ENCODE data around the gene SETD5.

SETD5 gene

GRCh38 chr3:9388142-9388541 lies 9.3 kb upstream of the SETD5 start:
- CTCF ChIA-PET = no interaction called here
- POLR2A ChIA-PET (ENCODE audit: low non-redundant PET) = no interaction called here

GRCh38 chr3:9388562-9389272 lies 8.7 kb upstream of the SETD5 start:
- TF ChIP-seq, protein P1, sequence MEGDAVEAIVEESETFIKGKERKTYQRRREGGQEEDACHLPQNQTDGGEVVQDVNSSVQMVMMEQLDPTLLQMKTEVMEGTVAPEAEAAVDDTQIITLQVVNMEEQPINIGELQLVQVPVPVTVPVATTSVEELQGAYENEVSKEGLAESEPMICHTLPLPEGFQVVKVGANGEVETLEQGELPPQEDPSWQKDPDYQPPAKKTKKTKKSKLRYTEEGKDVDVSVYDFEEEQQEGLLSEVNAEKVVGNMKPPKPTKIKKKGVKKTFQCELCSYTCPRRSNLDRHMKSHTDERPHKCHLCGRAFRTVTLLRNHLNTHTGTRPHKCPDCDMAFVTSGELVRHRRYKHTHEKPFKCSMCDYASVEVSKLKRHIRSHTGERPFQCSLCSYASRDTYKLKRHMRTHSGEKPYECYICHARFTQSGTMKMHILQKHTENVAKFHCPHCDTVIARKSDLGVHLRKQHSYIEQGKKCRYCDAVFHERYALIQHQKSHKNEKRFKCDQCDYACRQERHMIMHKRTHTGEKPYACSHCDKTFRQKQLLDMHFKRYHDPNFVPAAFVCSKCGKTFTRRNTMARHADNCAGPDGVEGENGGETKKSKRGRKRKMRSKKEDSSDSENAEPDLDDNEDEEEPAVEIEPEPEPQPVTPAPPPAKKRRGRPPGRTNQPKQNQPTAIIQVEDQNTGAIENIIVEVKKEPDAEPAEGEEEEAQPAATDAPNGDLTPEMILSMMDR (conservative IDR thresholded peaks at IDR 0.05; ENCODE audit: low read depth) = no peak
- H3K27ac ChIP-seq = no peak overlapping the region
- CTCF ChIA-PET = no interaction called here
- POLR2A ChIA-PET (ENCODE audit: low non-redundant PET) = no interaction called here
- DNase-seq (ENCODE audit: low spot score) = no peak

More at GRCh38 chr3:9388142-9388541, 9.3 kb upstream of the SETD5 start:
- no peak for DNase-seq (ENCODE audit: low spot score)
- TF ChIP-seq, protein P1 (conservative IDR thresholded peaks at IDR 0.05; ENCODE audit: low read depth) = no peak
- no peak overlapping the region for H3K27ac ChIP-seq

- no peak overlapping the region for H3K27ac ChIP-seq
- CTCF ChIA-PET = no interaction called here
- TF ChIP-seq, protein P1 (conservative IDR thresholded peaks at IDR 0.05; ENCODE audit: low read depth) = no peak
- no peak for DNase-seq (ENCODE audit: low spot score)
- POLR2A ChIA-PET (ENCODE audit: low non-redundant PET) = no interaction called here
These were observed 7.0 kb upstream of the SETD5 start for GRCh38 chr3:9390265-9390888.

DNA sequence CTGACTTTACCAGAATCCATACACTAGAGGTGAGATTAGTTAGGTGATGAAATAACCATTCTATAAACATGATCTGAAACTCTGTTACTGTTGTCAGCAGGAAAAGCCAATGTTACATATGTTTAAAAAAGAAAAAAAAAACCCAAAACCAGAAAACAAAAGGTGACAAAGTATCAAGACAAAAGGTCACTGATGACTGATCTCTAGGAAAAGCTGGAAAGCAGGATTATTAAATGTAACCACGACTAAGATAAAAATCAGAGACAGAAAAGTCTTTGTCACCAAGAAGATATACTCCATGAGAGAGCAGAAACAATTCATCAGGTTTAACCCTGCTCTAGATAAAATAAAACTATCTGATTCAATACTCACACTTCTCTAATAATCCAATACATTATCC lies 5.4 kb upstream of the SETD5 start:
- DNase-seq (ENCODE audit: low spot score) = no peak
- ChIA-PET POLR2A (ENCODE audit: low non-redundant PET) (no interaction called here), CTCF (no interaction called here)
- no peak overlapping the region for H3K27ac ChIP-seq
- TF ChIP-seq, protein P1 (conservative IDR thresholded peaks at IDR 0.05; ENCODE audit: low read depth) = no peak

- TF ChIP-seq, protein P1 (conservative IDR thresholded peaks at IDR 0.05; ENCODE audit: low read depth) = no peak
- CTCF ChIA-PET = no interaction called here
- peak; percentile 30 for DNase-seq (ENCODE audit: low spot score)
- H3K27ac ChIP-seq = peak overlapping the region; percentile 99
- POLR2A ChIA-PET (ENCODE audit: low non-redundant PET) = interaction anchor here (1.0 to 1.6 kb wide), 2 partner anchors 30 to 33 kb away, joined by 4 to 8 read pairs; partner anchors contain the start of gene THUMPD3
These were observed 1.7 kb upstream of the SETD5 start for GRCh38 chr3:9395570-9396300.

DNA sequence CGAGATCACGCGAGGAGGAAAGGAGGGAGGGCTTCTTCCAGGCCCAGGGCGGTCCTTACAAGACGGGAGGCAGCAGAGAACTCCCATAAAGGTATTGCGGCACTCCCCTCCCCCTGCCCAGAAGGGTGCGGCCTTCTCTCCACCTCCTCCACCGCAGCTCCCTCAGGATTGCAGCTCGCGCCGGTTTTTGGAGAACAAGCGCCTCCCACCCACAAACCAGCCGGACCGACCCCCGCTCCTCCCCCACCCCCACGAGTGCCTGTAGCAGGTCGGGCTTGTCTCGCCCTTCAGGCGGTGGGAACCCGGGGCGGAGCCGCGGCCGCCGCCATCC lies 1.1 kb upstream of the SETD5 start:
- TF ChIP-seq, protein P1 (conservative IDR thresholded peaks at IDR 0.05; ENCODE audit: low read depth) = no peak
- POLR2A ChIA-PET (ENCODE audit: low non-redundant PET) = interaction anchor here (1.0 to 1.6 kb wide), 2 partner anchors 29 to 33 kb away, joined by 4 to 8 read pairs; partner anchors contain the start of gene THUMPD3

More for the DNA sequence above, 1.1 kb upstream of the SETD5 start:
- peak; percentile 69 for DNase-seq (ENCODE audit: low spot score)
- peak overlapping the region; percentile 99 for H3K27ac ChIP-seq
- CTCF ChIA-PET = interaction anchor here (0.6 kb wide), 1 partner anchor 34 kb away, joined by 3 read pairs; the partner anchor contains the start of gene THUMPD3
